Endothelial cell of umbilical vein (primary cell): ENCODE measurements around the gene STMN3. TPM values are rescaled to one million over a fixed set of nuclear protein-coding genes. Genes with fewer than 3 reads are reported as not detected.

ENCODE experiments used
- BruUV-seq: library from RNA; stranded (reverse); fragments of 400-500 nt; replicated peaks from 2 replicates; lab custom pipeline; 2021; lab: Mats Ljungman, UMichigan
- CTCF ChIA-PET: fragments of 300-600, 350-600 bp; sonication (Branson Sonifier 250); formaldehyde crosslinking; loops from one replicate; lab custom pipeline; 2021; ENCODE audit warnings: antibody characterized with exemption, inconsistent platforms; lab: Charles Lee
- POLR2A ChIA-PET: fragments of 300-600, 350-600 bp; sonication (Branson Sonifier 250); formaldehyde crosslinking; loops from one replicate; lab custom pipeline; 2021; ENCODE audit warnings: antibody characterized with exemption, inconsistent platforms; lab: Charles Lee
- DNase-seq: peaks from one replicate; pipeline ENCODE4 v3.0.0-alpha.2; 2011; ENCODE audit warnings: low read depth, low spot score
- FAIRE-seq: peaks from 2 replicates; lab custom pipeline; 2011; peaks lifted over from hg19 to GRCh38; lab: Jason Lieb, UNC
- H2AFZ ChIP-seq: 2 replicates; pipeline ENCODE4 v1.6.0; 2012; ENCODE audit warnings: low read depth, low read length, control low read depth, inconsistent platforms
- H3K27ac ChIP-seq: 2 replicates; pipeline ENCODE4 v1.5.1; 2011; ENCODE audit warnings: low read depth, mild to moderate bottlenecking, control low read depth, low read length, moderate library complexity; ENCODE audit not compliant: insufficient read depth
- H3K27me3 ChIP-seq, 2 experiments: 2 replicates each; pipeline versions ENCODE4 v1.6.0 to v1.6.1; 2011; ENCODE audit warnings: low read length in 2 of 2, mixed read lengths in 1 of 2; ENCODE audit not compliant: control insufficient read depth in 2 of 2, insufficient read depth in 2 of 2
- H3K36me3 ChIP-seq, 2 experiments: 2 replicates in 1 of 2; 3 replicates in 1 of 2; pipeline ENCODE4 v1.5.1; 2011; ENCODE audit warnings: low read length in 2 of 2, mild to moderate bottlenecking in 1 of 2, moderate library complexity in 1 of 2; ENCODE audit not compliant: control insufficient read depth in 2 of 2, insufficient read depth in 2 of 2; ENCODE audit errors: extremely low read depth in 1 of 2
- H3K4me1 ChIP-seq: 3 replicates; pipeline ENCODE4 v1.5.1; 2011; ENCODE audit warnings: mild to moderate bottlenecking, low read length; ENCODE audit not compliant: control insufficient read depth, insufficient read depth; ENCODE audit errors: extremely low read depth
- H3K4me2 ChIP-seq: 2 replicates; pipeline ENCODE4 v1.6.1; 2011; ENCODE audit warnings: low read length, control low read depth, mixed read lengths; ENCODE audit not compliant: insufficient read depth
- H3K4me3 ChIP-seq, 3 experiments: fragments of 200-600 bp in 1 of 3; sonication (generic), shearing (Covaris generic) in 1 of 3; replicated peaks in 1 of 3; 2 replicates each; pipeline ENCODE4 v1.5.1; 2011 to 2016; ENCODE audit warnings: control low read depth in 3 of 3, low read length in 3 of 3, mild to moderate bottlenecking in 2 of 3, inconsistent platforms in 1 of 3, low read depth in 1 of 3, moderate library complexity in 1 of 3; ENCODE audit not compliant: insufficient read depth in 1 of 3
- H3K79me2 ChIP-seq: 2 replicates; pipeline ENCODE4 v1.6.0; 2012; ENCODE audit warnings: low read length, inconsistent platforms; ENCODE audit not compliant: control insufficient read depth, insufficient read depth
- H3K9ac ChIP-seq: replicated peaks from 2 replicates; pipeline ENCODE3; 2011; ENCODE audit warnings: low read length, control low read depth; ENCODE audit not compliant: insufficient read depth; ENCODE audit errors: extremely low read depth
- H3K9me1 ChIP-seq: replicated peaks from 3 replicates; pipeline ENCODE4 v1.6.0; 2011; ENCODE audit warnings: mild to moderate bottlenecking, low read length; ENCODE audit not compliant: control insufficient read depth, insufficient read depth; ENCODE audit errors: extremely low read depth
- H3K9me3 ChIP-seq: replicated peaks from 2 replicates; pipeline ENCODE4 v1.5.1; 2012; ENCODE audit warnings: low read length, inconsistent platforms; ENCODE audit not compliant: control insufficient read depth, insufficient read depth
- H4K20me1 ChIP-seq: replicated peaks from 2 replicates; pipeline ENCODE3; 2011; ENCODE audit warnings: mild to moderate bottlenecking, low read length; ENCODE audit not compliant: control insufficient read depth, insufficient read depth; ENCODE audit errors: extremely low read depth
- CTCF ChIP-seq, 2 donors: IDR thresholded peaks; 1 replicate in 1 of 2; 2 replicates in 1 of 2; pipeline ENCODE4 v1.5.1; 2011; ENCODE audit warnings: low read length in 2 of 2, mild to moderate bottlenecking in 2 of 2, moderate library complexity in 2 of 2, control low read depth in 1 of 2, inconsistent platforms in 1 of 2, low read depth in 1 of 2; ENCODE audit not compliant: insufficient read depth in 1 of 2; ENCODE audit errors: extremely low read depth in 1 of 2
- EZH2 ChIP-seq: IDR thresholded peaks from 2 replicates; pipeline ENCODE4 v1.6.1; 2012; ENCODE audit warnings: borderline replicate concordance, low read depth, mild to moderate bottlenecking, moderate library complexity, low read length, inconsistent platforms; ENCODE audit not compliant: severe bottlenecking
- FOS ChIP-seq: IDR thresholded peaks from 2 replicates; pipeline ENCODE4 v1.6.1; 2011; ENCODE audit warnings: mild to moderate bottlenecking, low read length, moderate library complexity, borderline replicate concordance; ENCODE audit not compliant: insufficient read depth
- GATA2 ChIP-seq: IDR thresholded peaks from 2 replicates; pipeline ENCODE4 v1.7.0; 2011; ENCODE audit warnings: low read depth, mild to moderate bottlenecking, moderate library complexity, mixed read lengths, low read length; ENCODE audit not compliant: insufficient read length, insufficient read depth
- JUN ChIP-seq: IDR thresholded peaks from 2 replicates; pipeline ENCODE4 v1.6.1; 2011; ENCODE audit warnings: borderline replicate concordance, low read depth; ENCODE audit not compliant: insufficient read length, insufficient read depth
- MAX ChIP-seq: IDR thresholded peaks from 2 replicates; pipeline ENCODE4 v1.6.1; 2011; ENCODE audit not compliant: insufficient read depth, insufficient read length
- MYC ChIP-seq: IDR thresholded peaks from one replicate; pipeline ENCODE4 v1.6.1; 2011; ENCODE audit warnings: mild to moderate bottlenecking, low read depth, low read length
- POLR2A ChIP-seq: IDR thresholded peaks from 2 replicates; pipeline ENCODE4 v1.6.1; 2012; ENCODE audit warnings: low read depth, mild to moderate bottlenecking, control low read depth, low read length
- POLR2AphosphoS5 ChIP-seq: IDR thresholded peaks from 2 replicates; pipeline ENCODE4 v1.6.1; 2012; ENCODE audit warnings: low read depth, mild to moderate bottlenecking, control low read depth, low read length, moderate library complexity; ENCODE audit not compliant: insufficient read depth
- dilution Hi-C: fragments of 300-500 bp; cut with MboI; formaldehyde crosslinking; loops from one replicate; pipeline ENCODE4 v1.15.0; 2019; ENCODE audit warnings: low sequenced_read_pairs; ENCODE audit not compliant: extremely low pct_ligation_motif_present
- intact Hi-C: fragments of 100-400 bp; cut with micrococcal nuclease; formaldehyde crosslinking; loops from one replicate; pipeline ENCODE4 v1.10.0; 2022
- polyA plus RNA-seq, 4 experiments: library from polyadenylated mRNA; depleted of rRNA in 3 of 4; stranded (reverse) in 3 of 4; unstranded in 1 of 4; fragments of >200 nt; gene quantifications; 2 replicates each; pipeline versions ENCODE4 v1.2.1 to v1.2.3, GENCODE V29; 2011 to 2012; ENCODE audit warnings: missing spikeins in 1 of 4
- total RNA-seq: library from RNA; stranded (reverse); gene quantifications from 2 replicates; pipeline ENCODE4 v1.2.3, GENCODE V29; 2021

Gene STMN3
- total and polyA plus RNA-seq, 2 donors (not counting 3 experiments of a cell fraction or from before 2014, with no cell fraction given), result 1.7 to 4.7 TPM

- ChIA-PET POLR2A (interaction anchor here (0.6 to 1.6 kb wide), 2 partner anchors 23 to 40 kb away, joined by 3 to 6 read pairs; partner anchors contain the start of gene RTEL1), CTCF (interaction anchor here (0.7 to 4.1 kb wide), 6 partner anchors 17 to 143 kb away, joined by 3 to 17 read pairs (median 5); partner anchors contain the start of genes ARFRP1, RTEL1 and ZGPAT)
- no TSS peak for BruUV-seq
- Histone ChIP-seq H3K4me2 (peak overlapping the region; percentile 17), H3K27ac (peak overlapping the region; percentile 75), H3K9me3 (no peaks in the 10 kb centered on the region), H3K79me2 (peaks cover 4% of the 10 kb centered on the region), H3K9me1 (no peaks in the 10 kb centered on the region), H3K4me3 (no peak overlapping the region), H3K27me3 (no peaks in the 10 kb centered on the region), H3K4me1 (peaks cover 37% of the 10 kb centered on the region), H3K9ac (no peak overlapping the region), H2AFZ (no peak overlapping the region), H3K36me3 (peaks cover 0 to 12% of the 10 kb centered on the region in 2 experiments), H4K20me1 (no peaks in the 10 kb centered on the region)
- DNase-seq (no peak), FAIRE-seq (no peak)
- TF ChIP-seq CTCF (IDR thresholded peaks at IDR 0.05; ENCODE audit: extremely low read depth in 1 of 2, insufficient read depth in 1 of 2, low read depth in 1 of 2, low read length in 2 of 2) (no peak), FOS (no peak), JUN (no peak), POLR2A (no peak), EZH2 (no peak), GATA2 (no peak), POLR2AphosphoS5 (no peak), MAX (no peak), MYC (no peak)
- dilution Hi-C loops (no loop called here), intact Hi-C loops (loop anchor here (1.0 kb wide), 1 partner anchor 23 kb away; the partner anchor contains the start of gene RTEL1)
Measured at GRCh38 chr20:63681609-63682142, 28.5 kb upstream of the STMN3 start.
